GM19193 (cell line): Measurements from ENCODE around the gene SETD1A.
A peak's percentile ranks its signal among the peaks of the same experiment; 100 is the strongest.

Experiments used
- POLR2A ChIP-seq: IDR thresholded peaks from 4 replicates; pipeline ENCODE4 v1.6.1; 2011; ENCODE audit not compliant: insufficient read depth, insufficient read length; ENCODE audit errors: extremely low read depth

Gene SETD1A

DNA sequence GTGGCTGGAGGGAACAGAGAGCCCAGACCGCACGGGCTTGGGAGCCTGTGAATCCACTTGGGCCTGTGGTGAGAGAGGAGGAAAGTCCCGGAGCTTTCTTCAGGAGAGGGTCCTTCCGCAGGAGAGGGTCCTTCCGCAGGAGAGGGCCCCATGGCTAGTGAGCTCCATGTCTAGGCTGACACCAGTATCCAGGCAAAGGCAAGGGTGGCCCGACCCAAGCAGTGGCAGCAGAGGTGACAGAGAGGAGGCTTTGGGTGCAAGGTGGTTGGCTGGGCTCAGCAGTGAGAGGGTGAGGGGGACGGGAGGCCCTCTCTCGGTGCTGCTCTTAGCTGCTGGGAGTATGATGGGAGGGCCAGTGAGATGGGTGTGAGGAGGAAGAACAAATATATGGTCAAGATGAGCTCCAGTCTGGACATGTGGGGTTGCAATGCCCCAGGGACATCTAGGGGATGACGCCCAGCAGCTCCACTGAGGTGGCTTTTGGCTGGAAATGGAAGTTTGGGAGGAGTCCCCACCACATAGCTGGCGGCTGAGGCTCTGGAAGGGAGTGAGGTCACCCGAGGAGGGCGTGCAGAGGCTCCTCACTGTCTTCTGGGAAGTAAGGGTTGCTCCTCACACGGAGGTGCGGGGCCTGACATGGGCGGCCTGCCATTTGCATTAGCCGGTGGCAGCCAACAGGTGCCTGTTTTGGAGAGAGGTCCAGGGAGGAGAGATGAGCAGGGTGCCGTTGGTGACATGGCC, 25.2 kb downstream of the SETD1A start:
- no peak for TF ChIP-seq POLR2A

DNA sequence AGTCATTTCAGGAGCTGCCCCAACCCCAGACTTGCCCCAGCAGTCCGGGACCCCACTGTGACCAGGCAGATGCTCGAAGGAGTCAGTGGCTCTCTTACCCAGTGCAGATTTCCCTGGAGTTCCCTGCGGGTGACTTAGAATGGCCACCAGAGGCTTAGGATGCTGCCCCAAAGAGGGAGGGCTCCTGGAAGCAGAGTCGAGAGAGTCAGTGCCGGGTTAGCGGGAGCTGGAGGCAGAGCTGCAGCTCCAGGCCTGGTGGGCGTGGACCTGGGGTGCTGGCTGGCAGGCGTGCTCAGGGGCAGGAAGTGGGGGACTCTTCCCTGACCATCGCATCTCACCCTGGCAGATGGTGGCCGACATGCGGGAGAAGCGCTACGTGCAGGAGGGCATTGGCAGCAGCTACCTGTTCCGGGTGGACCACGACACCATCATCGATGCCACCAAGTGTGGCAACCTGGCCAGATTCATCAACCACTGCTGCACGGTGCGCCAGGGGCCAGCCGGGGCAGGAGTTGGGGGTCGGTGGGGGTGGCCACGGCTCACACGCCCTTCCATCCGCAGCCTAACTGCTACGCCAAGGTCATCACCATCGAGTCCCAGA, 25.8 kb downstream of the SETD1A start:
- no peak for TF ChIP-seq POLR2A

DNA sequence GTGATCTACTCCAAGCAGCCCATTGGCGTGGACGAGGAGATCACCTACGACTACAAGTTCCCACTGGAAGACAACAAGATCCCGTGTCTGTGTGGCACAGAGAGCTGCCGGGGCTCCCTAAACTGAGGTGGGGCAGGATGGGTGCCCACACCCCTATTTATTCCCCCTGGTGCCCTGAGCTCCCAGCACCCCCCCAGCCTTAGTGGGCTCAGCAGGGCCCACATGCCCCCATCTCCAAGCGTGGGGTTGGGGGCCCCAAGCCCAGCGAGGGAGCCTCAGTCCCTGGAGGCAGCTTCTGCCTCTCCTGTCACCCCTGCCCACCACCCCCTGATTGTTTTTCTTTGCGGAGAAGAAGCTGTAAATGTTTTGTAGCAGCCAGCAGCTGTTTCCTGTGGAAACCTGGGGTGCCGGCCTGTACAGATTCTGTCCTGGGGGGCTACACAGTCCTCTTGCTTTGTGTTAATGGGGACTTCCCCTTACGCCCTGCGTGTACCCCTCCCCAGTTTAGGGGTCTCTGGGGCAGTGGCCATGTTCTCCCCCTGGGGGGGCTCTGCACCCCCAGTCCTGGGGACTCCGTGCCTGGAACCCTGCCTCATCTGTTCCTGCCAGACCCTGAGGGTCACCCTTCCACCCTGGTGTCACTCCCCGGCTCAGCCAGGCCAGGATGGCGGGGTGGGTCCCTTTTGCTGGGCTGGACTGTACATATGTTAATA, 26.5 kb downstream of the SETD1A start:
- no peak for TF ChIP-seq POLR2A

DNA sequence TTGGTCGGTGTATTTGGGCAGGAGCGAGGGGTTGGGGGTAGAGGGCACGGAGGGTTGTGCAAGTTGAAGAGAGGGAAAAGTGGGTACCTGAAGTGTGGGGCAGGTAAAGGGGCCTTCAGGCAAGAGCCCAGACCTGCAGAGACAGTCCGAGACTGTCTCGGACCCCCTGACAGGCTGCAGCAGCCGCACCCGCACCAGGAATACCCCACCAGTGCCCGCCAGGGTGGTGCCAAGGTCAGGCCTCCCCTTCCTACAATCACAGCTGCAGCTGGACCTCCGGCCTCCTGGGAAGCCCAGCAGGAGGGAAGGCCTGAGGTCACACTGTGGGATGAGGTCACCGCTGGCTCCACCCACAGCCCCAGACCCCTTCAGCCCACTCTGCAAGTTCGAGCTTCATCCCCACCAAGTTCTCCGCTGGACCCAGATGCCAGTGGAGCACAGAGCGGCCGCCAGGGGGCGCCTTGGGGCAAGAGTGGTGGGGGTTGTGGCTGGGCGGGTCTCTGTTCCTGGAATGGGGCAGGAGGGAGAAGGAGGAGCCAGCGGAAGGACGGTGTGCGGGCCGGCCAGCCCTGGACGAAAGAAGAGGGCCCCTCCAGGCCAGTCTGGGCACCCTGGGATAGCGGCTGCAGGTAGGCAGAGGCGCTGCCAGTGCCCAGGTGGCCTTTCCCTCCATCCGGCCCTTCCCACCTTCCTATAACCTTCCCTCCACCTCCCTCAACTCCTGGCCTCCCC, 27.3 kb downstream of the SETD1A start, which contains the start of gene HSD3B7:
HSD3B7 (plus strand) TSS at position 539 of the 732 bp plus-strand sequence. CDS start 452 bp downstream, outside the sequence.
- TF ChIP-seq POLR2A: peak; percentile 32

DNA sequence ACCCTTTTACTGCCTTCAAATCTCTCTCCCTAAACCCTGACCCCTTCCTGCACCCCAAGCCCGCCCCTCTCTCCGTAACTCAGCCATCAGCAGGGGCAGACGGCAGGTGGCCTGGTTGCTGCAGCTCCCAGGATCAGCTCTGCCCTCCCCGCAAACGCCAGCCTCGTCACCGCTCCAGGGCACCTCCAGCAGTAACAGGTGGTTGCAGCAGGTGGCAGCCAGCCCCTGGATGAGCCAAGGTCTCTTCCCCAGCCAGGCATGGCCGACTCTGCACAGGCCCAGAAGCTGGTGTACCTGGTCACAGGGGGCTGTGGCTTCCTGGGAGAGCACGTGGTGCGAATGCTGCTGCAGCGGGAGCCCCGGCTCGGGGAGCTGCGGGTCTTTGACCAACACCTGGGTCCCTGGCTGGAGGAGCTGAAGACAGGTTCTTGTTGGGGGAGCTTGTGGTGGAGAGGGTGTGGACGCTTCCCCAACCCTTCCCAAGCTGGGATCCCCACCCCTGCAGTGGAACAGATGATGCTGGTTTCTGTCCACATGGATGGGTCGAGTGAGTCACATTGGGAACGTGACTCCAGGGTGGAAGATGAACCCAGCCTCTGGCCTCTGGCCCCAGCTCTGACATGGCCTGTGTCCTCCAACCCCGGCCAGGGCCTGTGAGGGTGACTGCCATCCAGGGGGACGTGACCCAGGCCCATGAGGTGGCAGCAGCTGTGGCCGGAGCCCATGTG, 28.0 kb downstream of the SETD1A start:
- no peak for TF ChIP-seq POLR2A

DNA sequence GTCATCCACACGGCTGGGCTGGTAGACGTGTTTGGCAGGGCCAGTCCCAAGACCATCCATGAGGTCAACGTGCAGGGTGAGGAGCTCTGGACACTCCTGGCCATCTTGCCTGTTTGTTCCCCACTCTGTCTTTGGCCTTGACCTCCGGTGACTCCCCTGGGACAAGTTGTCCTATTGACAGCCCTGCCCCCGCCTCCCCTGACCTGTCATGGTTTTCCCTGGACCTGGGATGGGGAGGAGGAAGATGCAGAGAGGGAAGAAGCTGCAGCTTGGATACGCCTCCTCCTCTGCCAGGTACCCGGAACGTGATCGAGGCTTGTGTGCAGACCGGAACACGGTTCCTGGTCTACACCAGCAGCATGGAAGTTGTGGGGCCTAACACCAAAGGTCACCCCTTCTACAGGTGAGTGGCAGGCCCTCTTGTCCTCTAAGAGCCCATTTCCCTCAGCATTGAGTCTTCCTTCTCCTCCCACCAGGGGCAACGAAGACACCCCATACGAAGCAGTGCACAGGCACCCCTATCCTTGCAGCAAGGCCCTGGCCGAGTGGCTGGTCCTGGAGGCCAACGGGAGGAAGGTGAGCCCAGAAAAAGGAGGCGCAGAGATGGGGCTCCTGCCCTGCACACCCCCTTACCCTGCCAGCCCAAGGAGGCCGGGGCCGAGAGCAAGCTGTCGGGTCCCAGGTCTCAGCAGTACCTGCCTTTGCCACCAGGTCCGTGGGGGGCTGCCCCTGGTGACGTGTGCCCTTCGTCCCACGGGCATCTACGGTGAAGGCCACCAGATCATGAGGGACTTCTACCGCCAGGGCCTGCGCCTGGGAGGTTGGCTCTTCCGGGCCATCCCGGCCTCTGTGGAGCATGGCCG, 28.8 kb downstream of the SETD1A start:
- no peak for TF ChIP-seq POLR2A

DNA sequence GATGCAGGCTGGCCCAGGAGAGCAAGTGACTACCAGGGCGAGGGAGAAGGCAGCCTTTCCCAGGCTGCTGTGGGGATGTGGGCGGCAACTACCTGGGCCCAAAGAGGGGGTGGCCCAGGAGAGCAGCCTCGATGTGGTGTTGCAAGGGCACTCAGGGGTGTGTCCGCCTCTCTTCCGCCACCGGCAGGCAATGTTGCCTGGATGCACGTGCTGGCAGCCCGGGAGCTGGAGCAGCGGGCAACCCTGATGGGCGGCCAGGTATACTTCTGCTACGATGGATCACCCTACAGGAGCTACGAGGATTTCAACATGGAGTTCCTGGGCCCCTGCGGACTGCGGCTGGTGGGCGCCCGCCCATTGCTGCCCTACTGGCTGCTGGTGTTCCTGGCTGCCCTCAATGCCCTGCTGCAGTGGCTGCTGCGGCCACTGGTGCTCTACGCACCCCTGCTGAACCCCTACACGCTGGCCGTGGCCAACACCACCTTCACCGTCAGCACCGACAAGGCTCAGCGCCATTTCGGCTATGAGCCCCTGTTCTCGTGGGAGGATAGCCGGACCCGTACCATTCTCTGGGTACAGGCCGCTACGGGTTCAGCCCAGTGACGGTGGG, 30.1 kb downstream of the SETD1A start:
- TF ChIP-seq POLR2A: no peak

DNA sequence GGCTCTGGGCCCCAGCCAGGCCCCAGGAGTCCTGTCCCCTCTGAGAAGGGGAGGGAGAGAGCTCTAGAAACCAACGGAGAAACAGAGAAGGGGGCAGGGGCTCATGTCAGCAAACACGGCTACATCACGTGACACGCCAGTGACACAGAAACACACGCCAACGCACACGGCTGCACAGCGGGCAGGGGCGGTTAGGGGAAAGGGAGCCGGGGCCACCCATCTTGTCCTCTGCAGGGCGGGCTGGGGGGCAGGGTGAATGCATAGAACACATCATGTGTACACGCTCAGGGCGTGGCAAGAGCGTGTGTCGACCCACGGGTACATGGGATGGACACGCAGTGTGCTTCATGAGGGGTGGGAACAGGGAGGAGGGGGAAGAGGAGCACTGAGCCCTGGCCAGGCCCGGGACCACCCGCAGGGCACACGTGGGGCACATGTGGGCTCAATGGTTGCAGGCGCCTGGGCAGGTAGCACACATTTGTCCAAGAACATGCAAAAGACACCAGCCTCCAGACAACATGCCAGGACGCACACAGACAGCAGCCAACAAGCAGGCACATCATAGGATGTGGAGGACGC, 32.0 kb downstream of the SETD1A start:
- TF ChIP-seq POLR2A: no peak

DNA sequence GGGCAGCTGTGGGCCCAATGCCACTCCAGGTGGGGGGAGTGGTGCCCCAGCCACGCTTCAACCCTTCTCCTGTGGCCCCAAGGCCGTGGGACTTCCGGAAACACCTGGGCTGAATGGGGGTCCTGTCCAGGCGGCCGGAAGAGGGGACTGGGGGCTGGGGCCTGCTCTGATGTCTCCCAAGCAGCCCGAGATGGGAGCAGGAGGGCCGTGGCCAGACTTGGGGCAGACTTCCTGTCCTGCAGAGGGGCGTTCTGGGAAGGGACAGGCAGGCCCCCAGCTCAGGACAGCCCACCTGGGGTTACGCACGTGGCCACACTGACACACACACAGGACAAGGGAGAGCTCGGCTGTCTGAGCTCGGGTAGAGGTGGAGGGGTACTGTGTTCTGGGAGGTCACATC, 32.6 kb downstream of the SETD1A start:
- TF ChIP-seq POLR2A: no peak

DNA sequence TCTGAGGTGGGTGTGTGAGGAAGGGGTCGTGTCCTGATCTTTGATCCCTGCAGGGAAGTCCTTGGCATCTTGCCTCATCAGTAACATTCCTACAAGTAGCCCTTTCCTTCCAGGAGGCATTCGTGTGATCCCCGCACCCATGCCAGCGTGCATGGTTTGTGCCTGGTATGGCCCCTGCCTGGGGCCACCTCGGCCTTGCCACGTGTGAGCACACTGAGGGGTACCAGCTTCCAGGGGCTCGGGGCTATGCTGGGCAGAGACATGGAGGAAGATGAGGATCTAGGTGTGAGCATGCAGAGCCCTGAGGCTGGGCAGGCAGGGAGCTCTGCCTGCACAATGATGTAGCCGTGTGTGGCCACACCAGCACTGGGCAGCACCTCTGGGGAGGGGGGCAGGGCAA, 33.5 kb downstream of the SETD1A start:
- TF ChIP-seq POLR2A: no peak

DNA sequence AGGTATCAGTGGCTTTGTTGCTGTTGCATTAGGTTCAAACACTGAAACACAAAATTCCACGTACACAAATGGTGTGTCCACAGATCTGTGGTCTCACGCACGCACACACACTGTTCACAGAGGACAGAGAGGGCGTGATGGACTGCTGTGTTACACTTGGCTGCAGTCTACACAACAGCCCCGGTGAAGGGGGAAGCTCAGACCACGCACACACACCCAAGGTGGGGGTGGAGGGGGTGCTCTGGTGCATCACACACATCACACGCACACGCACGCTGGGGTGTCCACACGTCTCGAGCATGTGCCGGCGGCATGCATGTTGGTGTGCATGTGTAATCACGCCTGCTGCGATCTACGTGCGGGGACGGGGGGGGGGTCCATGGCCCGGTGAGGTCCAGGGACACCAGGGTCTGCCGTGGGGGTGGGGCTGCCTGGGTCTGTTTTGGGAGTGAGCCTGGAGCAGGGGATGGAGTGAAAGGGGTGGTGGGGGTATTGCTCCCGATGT, 34.8 kb downstream of the SETD1A start:
- TF ChIP-seq POLR2A: no peak

DNA sequence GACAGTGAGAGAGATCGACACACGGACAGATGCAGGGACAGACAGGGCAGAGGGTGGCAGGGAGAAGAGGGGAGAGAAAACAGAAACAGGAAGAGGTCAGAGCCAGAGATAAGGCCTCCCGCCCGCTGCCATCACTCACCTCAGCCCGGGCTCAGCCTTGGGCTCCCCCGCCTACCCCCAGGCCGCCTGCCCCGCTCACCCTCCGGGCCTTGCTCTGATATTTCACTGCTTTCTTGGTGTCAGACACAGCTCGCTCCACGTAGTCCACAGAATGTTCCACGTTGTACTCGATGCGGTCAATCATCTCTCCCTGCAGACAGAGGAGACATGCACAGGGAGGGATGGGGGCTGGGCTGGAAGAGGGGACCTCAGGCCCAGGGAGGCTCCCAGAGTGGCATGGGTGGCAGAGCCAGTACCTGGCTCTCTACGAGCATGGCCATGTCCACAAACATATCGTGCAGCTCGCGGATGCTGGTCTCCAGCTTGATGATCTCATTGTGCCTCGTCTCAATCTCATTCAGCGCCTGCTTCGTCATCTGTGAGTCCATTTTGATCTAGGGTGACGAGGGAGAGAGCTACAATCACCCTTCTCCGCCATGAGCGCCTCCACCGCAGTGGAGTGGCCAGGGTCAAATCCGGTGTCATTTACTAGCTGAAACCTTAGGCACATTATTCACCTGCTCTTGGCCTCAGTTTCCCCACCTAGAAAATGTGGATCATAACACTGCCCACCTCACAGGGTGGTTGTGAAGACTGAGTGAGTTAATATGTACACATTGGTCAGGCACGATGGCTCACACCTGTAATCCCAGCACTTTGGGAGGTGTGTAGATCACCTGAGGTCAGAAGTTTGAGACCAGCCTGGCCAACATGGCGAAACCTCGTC, 35.6 kb downstream of the SETD1A start:
- no peak for TF ChIP-seq POLR2A
